OCI-LY3 (cell line): ENCODE measurements around the gene SLC36A1.

Experiments used
- EZH2phosphoT487 ChIP-seq: fragments of 200-600 bp; shearing (Covaris generic); IDR thresholded peaks from 2 replicates; pipeline ENCODE4 v1.6.1; 2018; ENCODE audit warnings: antibody characterized with exemption, mixed run types, low read depth
- TF ChIP-seq, protein P1 (sequence below): fragments of 200-600, 300-600 bp; sonication (generic); IDR thresholded peaks from 2 replicates; pipeline ENCODE4 v1.5.1; 2014; ENCODE audit warnings: antibody characterized with exemption, low read length, low read depth

DNA sequence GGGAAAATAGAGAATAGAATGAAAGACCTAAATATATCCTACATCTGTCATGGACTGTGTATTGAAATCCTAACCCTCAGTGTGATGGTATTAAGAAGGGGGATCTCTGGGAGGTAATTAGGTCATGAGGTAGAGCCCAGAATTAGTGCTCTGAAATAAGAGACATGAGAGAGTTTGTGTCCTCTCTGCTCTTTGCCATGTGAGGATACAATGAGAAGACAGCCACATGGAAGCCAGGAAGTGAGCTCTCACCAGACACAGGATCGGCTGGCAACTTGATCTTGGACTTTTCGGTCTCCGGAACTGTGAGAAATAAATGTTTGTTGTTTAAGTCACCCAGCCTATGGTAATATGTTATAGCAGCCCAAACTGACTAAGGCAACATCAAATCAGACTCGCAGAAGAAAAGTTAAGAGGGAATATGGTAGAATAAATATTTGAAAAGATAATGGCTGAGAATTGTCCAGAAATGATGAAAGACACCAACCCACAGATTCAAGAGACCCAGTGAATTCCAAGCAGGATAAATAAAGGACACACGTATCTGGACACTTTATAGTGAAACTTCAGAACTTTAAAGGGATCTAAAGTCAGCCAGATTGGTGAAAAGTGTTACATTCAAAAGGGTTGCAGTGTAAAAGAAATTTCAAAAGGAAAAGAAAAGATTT, 12.7 kb upstream of the SLC36A1 start:
- TF ChIP-seq, protein P1, sequence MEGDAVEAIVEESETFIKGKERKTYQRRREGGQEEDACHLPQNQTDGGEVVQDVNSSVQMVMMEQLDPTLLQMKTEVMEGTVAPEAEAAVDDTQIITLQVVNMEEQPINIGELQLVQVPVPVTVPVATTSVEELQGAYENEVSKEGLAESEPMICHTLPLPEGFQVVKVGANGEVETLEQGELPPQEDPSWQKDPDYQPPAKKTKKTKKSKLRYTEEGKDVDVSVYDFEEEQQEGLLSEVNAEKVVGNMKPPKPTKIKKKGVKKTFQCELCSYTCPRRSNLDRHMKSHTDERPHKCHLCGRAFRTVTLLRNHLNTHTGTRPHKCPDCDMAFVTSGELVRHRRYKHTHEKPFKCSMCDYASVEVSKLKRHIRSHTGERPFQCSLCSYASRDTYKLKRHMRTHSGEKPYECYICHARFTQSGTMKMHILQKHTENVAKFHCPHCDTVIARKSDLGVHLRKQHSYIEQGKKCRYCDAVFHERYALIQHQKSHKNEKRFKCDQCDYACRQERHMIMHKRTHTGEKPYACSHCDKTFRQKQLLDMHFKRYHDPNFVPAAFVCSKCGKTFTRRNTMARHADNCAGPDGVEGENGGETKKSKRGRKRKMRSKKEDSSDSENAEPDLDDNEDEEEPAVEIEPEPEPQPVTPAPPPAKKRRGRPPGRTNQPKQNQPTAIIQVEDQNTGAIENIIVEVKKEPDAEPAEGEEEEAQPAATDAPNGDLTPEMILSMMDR = no peak
- TF ChIP-seq EZH2phosphoT487 = no peak
